Omental fat pad (tissue), 4 donors: ENCODE results near the gene TRAPPC5. TPM values are rescaled to one million over a fixed set of nuclear protein-coding genes. Genes with fewer than 3 reads are reported as not detected.

Source experiments
- ATAC-seq: fragments of 150-250 bp; one replicate; pipeline ENCODE4 v1.9.1; 2016; ENCODE audit warnings: mild to moderate bottlenecking, moderate library complexity; ENCODE audit not compliant: low FRiP score
- DNase-seq: peaks from one replicate; pipeline ENCODE4 v3.0.0-alpha.2; 2019; ENCODE audit warnings: low spot score
- CTCF ChIP-seq, 3 donors: fragments of 450-650 bp; IDR thresholded peaks; one replicate each; pipeline ENCODE4 v1.5.1; 2016 to 2017; ENCODE audit warnings: antibody characterized with exemption in 3 of 3, mild to moderate bottlenecking in 3 of 3, moderate library complexity in 2 of 3
- total RNA-seq, 4 donors: library from RNA; depleted of rRNA; stranded (reverse); fragments of >200 nt; gene quantifications; one replicate each; pipeline ENCODE4 v1.1.0, GENCODE V29; 2016

TRAPPC5 gene
- total RNA-seq, 4 donors from 2014 or later, result 54.1 to 83.6 (median 76.7) TPM

GRCh38 chr19:7709932-7710460 lies 29.4 kb downstream of the TRAPPC5 start:
- DNase-seq (no peak), ATAC-seq (no peak)
- no peak for TF ChIP-seq CTCF (IDR thresholded peaks at IDR 0.05)

- ATAC-seq, result no peak
- DNase-seq, result no peak
- TF ChIP-seq CTCF (IDR thresholded peaks at IDR 0.05), result no peak
Observed at GRCh38 chr19:7710616-7711015, 30.0 kb downstream of the TRAPPC5 start.

GRCh38 chr19:7715671-7716070 lies 35.0 kb downstream of the TRAPPC5 start:
- ATAC-seq (no peak), DNase-seq (no peak)
- TF ChIP-seq CTCF (IDR thresholded peaks at IDR 0.05), result no peak

GRCh38 chr19:7716762-7717161 lies 36.1 kb downstream of the TRAPPC5 start:
- DNase-seq (no peak), ATAC-seq (no peak)
- TF ChIP-seq CTCF (IDR thresholded peaks at IDR 0.05), result no peak

- DNase-seq (no peak), ATAC-seq (no peak)
- TF ChIP-seq CTCF (IDR thresholded peaks at IDR 0.05), result no peak
Observed at GRCh38 chr19:7718668-7719067, 38.0 kb downstream of the TRAPPC5 start.

GRCh38 chr19:7720351-7720750 lies 39.7 kb downstream of the TRAPPC5 start:
- no peak for DNase-seq
- no peak for TF ChIP-seq CTCF (IDR thresholded peaks at IDR 0.05)
- ATAC-seq, result no peak

- TF ChIP-seq CTCF (IDR thresholded peaks at IDR 0.05), result no peak
- ATAC-seq (no peak), DNase-seq (no peak)
Observed at GRCh38 chr19:7722231-7722651, 41.6 kb downstream of the TRAPPC5 start.
